ENCODE measurements around the gene PGM2. TPM values are rescaled to one million over a fixed set of nuclear protein-coding genes. Genes with fewer than 3 reads are reported as not detected.

Gene PGM2
- total RNA-seq, 2 donors from 2014 or later, result 21.5 to 25.1 TPM

DNA sequence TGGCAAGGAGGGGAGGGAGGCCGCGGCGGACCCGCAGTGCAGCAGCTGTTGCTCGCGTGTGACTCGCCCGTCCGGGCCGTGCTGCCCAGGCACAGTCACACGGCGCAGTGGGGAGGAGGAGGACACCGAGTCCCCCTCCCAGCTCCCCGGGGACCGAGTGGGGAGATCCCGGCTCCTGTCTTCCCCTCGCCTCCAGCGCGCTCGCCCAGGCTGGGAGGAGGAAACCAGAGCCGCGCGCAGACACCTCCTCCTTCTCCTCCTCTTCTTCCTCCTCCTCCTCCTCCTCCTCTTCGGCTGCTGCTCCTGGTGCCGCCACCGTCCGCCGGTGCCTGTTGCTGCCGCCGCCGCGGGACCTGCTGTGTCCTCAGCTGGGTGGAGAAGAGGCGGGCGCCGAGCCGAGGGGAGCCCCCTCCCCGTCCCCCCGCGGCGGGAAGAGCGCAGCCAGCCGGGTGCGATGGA lies 64.3 kb downstream of the PGM2 start, which contains the start of gene TBC1D1:
TSS of gene TBC1D1 (plus strand) at position 284 of the 459 bp plus-strand sequence. CDS start 11,012 bp downstream, outside the sequence.
- 1% methylated on average over 36 of the region's 43 CpGs; no CpG with 5 or more reads in 1 of the 2 experiments for WGBS, 2 experiments (ENCODE audit: insufficient coverage in 1 of 2, insufficient read length in 1 of 2)
- H3K27me3 Mint-ChIP-seq (ENCODE audit: insufficient read depth), result peaks cover 80% of the 10 kb centered on the region
- peaks cover 86% of the 10 kb centered on the region for H3K27me3 ChIP-seq (ENCODE audit: control insufficient read depth, insufficient read depth, low read length, poor library complexity, severe bottlenecking)

DNA sequence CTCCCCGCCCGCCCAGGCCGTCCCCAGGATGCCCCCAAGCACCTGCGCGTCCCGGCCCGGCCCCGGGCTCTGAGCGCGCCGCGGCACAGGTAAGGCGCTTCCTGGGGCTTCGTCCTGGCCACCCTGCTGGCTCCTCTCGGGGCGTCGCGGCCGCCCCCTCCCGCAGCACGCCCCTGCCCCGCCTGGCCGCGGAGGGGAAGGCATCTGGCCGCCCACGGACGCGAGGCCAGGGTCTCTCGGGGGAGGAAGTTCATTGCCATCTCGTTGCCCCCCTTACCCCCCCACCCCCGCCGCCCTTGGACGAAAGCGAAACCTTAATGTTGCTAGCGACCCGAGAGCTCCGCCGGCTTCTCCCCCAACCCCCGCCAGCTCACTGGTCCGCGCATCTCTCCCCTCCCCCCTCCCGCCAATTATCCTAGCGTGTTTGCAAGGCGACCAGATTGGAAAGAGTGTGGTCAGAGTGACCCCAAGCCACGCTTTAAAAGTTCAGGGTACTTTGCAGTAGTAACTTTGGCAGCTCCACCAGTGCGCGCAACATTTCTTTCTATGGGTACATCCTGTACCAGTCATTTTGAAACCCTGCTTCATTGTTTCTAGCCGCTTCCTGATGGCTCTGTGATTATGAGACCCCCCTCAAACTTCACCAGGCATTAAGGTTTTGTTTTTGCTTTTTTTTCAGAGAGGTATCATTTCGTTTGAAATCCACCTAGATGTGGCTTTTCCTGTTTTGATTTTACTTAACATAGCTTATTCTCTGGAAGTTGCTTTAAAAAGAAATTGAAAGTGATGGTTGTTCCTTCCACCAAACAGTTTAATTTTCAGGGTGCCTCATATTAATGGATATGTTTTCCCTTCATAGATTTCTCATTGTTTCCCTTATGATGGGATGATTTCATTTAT lies 65.0 kb downstream of the PGM2 start:
- Histone ChIP-seq H3K9ac (ENCODE audit: extremely low read depth, low read length, poor library complexity, severe bottlenecking) (no peak overlapping the region), H3K9me3 (ENCODE audit: control insufficient read depth, low read length) (no peaks in the 10 kb centered on the region), H3K27me3 (ENCODE audit: control insufficient read depth, insufficient read depth, low read length, poor library complexity, severe bottlenecking) (peaks cover 86% of the 10 kb centered on the region), H3K4me3 (ENCODE audit: low read length) (peak overlapping the region; percentile 64), H3K27ac (ENCODE audit: low read depth, low read length) (no peak overlapping the region), H3K36me3 (ENCODE audit: control insufficient read depth, insufficient read depth, low read length) (no peaks in the 10 kb centered on the region), H3K4me1 (ENCODE audit: control insufficient read depth, insufficient read depth, low read length) (no peaks in the 10 kb centered on the region)
- Mint-ChIP-seq H3K4me1 (peaks cover 7% of the 10 kb centered on the region), H3K4me3 (peak overlapping the region; percentile 56), H3K9me3 (no peaks in the 10 kb centered on the region), H3K27ac (no peak overlapping the region), H3K27me3 (ENCODE audit: insufficient read depth) (peaks cover 81% of the 10 kb centered on the region), H3K36me3 (ENCODE audit: low read depth) (no peaks in the 10 kb centered on the region)
- 3 to 11% methylated on average over 13 to 47 of the region's 49 CpGs for WGBS, 2 experiments (ENCODE audit: insufficient coverage in 1 of 2, insufficient read length in 1 of 2)
- TF ChIP-seq CTCF (conservative IDR thresholded peaks at IDR 0.05), result no peak
- peak; percentile 70 for DNase-seq

More for the DNA sequence above, 64.3 kb downstream of the PGM2 start, which contains the start of gene TBC1D1:
- Mint-ChIP-seq H3K9me3 (no peaks in the 10 kb centered on the region), H3K36me3 (ENCODE audit: low read depth) (no peaks in the 10 kb centered on the region), H3K4me1 (peaks cover 7% of the 10 kb centered on the region), H3K4me3 (peak within 1 kb of the TSS; percentile 56), H3K27ac (no peak within 1 kb of the TSS)
- no peak for TF ChIP-seq CTCF (conservative IDR thresholded peaks at IDR 0.05)
- H3K4me3 ChIP-seq (ENCODE audit: low read length), result peak within 1 kb of the TSS; percentile 64
- no peaks in the 10 kb centered on the region for H3K4me1 ChIP-seq (ENCODE audit: control insufficient read depth, insufficient read depth, low read length)
- no peak within 1 kb of the TSS for H3K9ac ChIP-seq (ENCODE audit: extremely low read depth, low read length, poor library complexity, severe bottlenecking)
- DNase-seq, result peak; percentile 74
- no peaks in the 10 kb centered on the region for H3K9me3 ChIP-seq (ENCODE audit: control insufficient read depth, low read length)
- H3K27ac ChIP-seq (ENCODE audit: low read depth, low read length), result no peak within 1 kb of the TSS
- no peaks in the 10 kb centered on the region for H3K36me3 ChIP-seq (ENCODE audit: control insufficient read depth, insufficient read depth, low read length)

DNA sequence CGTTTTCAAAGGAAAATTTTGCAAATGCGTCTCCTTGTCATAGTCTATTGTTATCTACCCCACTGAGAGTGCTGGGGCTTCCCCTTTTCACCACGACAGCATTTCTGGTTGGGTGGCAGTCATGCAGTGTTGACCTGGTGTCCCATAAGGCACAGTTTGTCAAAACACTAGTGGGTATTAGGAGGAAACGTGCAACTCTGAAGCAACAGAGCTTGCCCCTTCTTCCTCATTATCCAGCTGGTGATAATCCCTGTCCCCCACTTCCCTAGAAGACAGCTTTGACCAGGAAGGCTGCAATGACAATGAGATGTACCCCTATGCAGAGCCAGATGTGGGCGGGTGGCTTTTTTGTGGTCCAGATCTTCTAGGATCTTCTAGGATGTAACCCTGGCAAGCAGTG lies 66.2 kb downstream of the PGM2 start:
- Histone ChIP-seq H3K9me3 (ENCODE audit: control insufficient read depth, low read length) (no peaks in the 10 kb centered on the region), H3K4me1 (ENCODE audit: control insufficient read depth, insufficient read depth, low read length) (no peaks in the 10 kb centered on the region), H3K4me3 (ENCODE audit: low read length) (no peak overlapping the region), H3K27ac (ENCODE audit: low read depth, low read length) (no peak overlapping the region), H3K36me3 (ENCODE audit: control insufficient read depth, insufficient read depth, low read length) (no peaks in the 10 kb centered on the region), H3K27me3 (ENCODE audit: control insufficient read depth, insufficient read depth, low read length, poor library complexity, severe bottlenecking) (peaks cover 86% of the 10 kb centered on the region), H3K9ac (ENCODE audit: extremely low read depth, low read length, poor library complexity, severe bottlenecking) (no peak overlapping the region)
- Mint-ChIP-seq H3K36me3 (ENCODE audit: low read depth) (no peaks in the 10 kb centered on the region), H3K4me3 (no peak overlapping the region), H3K4me1 (peaks cover 7% of the 10 kb centered on the region), H3K27me3 (ENCODE audit: insufficient read depth) (peaks cover 72% of the 10 kb centered on the region), H3K27ac (no peak overlapping the region), H3K9me3 (no peaks in the 10 kb centered on the region)
- WGBS, 2 experiments (ENCODE audit: insufficient coverage in 1 of 2, insufficient read length in 1 of 2), result 84 to 90% methylated on average over 2 to 5 of the region's 5 CpGs
- no peak for TF ChIP-seq CTCF (conservative IDR thresholded peaks at IDR 0.05)
- DNase-seq, result no peak
